Measurements from ENCODE around the gene BMP7.
"Not testable (repeated sequence)": the region's sequence is repeated elsewhere in the genome, so short reads cannot be mapped to it uniquely, and the experiment has no call there.

The BMP7 gene

DNA sequence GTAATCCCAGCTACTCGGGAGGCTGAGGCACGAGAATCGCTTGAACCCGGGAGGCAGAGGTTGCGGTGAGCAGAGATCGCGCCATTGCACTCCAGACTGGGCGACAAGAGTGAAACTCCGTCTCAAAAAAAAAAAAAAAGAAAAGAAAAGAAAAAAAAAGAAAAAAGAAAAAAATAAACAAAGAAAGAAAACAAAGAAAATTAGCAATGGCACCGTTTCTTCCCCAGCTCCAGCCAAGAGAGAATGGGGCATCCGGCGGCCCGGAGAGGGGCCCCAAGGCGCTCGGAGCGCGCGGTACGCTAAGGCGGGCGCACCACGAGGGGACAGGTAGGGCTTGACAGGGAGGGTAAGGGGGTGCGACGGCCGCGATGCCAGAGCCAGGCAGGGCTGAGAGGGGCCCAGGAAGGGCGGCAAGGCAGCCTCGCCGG is 1.5 kb downstream of the BMP7 start:
- not testable (repeated sequence) for FAIRE-seq

- no peak for FAIRE-seq
Observed at GRCh38 chr20:57263801-57264792, 2.3 kb downstream of the BMP7 start.

GRCh38 chr20:57262784-57263609 is 3.4 kb downstream of the BMP7 start:
- FAIRE-seq, result no peak

DNA sequence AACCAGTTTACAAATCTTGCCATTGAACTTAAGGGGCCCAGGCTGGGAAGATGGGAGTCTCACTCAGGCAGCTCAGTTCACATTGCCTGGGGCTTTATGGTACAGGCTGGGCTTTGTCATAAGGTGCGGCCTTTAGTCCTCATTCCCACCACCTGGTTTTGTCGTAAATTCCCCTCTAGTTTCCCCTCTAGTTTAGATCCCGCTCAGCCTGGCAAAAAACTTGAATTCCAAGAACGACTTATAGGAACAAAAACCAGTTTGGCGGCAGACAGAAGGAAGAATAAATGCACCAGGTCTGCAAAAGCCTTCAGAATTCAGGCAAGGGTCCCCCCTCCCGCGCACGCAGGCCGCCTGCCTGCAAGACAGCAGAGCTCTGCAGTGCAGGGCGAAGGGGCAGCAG is 4.1 kb downstream of the BMP7 start:
- FAIRE-seq, result no peak

DNA sequence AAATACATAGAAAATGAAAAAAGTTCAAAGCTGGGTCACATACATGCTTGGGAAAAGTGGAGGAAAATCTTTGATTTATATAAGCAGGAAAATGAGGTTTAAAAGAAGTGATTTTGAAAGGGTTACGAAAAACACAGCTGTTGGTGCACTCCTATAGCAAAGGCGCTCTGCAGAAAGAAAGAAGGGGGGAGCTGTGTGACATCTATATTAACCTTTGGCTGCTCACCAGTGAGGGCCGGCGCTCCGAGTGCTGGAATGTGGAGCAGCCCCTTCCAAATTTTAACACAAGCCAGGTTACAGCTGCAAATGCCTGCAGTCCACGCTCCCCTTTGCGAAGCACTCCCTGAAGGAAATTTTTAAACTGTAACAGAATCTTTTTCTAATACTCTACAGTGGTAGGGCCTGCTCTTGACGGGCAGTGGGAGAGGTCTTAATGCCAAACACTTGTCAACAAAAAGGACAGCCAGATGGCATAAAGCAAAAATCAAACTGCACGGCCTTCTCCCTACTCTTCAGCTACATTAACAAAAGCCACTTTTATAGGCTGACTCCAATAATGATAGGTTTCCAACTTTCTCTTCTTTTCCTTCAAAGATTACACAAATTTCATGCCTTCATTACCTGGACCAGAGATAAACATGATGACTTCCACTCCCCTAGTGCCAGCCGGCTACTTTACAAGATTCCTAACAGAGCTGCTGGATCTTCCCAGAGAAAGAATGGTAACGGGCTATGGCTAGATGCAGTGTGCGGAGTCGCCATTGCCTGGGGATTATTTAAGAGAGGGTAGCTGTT is 4.8 kb downstream of the BMP7 start:
- no peak for FAIRE-seq

- FAIRE-seq, result no peak
Observed at GRCh38 chr20:57260934-57261333, 5.5 kb downstream of the BMP7 start.

DNA sequence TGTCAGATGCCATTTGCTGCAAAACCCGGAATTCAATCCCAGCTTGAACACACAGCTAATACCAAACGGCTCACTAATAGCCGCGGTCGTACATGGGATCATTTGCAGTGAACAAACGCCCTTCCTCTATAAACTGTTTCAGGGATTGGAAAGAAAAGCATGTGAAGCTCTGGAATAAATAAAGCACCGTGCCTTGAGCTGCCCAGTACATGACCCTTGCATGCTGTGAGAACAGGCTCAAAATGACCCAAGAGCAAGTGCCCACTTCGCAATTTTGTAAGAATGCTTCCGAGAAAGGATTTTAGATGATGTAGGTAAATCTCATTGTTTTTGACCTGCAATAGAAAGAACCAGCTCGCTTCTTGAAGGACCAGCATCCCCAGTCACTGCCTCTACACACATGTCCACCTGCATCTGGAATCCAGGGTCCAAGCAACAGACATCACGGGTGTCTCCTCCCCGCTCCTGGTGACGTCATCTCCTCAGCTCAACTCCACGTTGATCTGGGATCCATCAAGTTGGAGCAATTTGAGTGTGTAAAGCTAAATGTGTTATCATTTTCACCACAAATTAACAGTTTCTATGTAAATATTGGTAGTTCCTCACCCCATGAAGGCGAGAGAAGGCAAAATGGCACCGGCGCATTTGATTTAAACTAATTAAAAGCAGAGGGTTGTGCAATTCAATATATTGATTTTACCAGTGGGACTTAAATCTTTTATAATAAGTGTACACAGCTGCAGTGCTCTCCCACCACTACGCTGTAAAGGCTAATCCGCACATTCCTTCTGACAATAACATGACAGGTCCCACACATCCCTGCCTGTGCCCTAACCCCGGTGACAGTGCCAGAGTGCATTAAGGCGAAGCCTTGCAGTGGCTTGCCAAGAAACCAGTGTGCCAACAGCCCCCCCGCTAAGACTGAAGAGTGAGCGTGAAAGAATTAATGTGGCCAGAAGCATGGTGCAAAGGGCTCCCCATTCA is 6.2 kb downstream of the BMP7 start:
- no peak for FAIRE-seq

- no peak for FAIRE-seq
Observed at GRCh38 chr20:57259121-57259937, 7.1 kb downstream of the BMP7 start.

DNA sequence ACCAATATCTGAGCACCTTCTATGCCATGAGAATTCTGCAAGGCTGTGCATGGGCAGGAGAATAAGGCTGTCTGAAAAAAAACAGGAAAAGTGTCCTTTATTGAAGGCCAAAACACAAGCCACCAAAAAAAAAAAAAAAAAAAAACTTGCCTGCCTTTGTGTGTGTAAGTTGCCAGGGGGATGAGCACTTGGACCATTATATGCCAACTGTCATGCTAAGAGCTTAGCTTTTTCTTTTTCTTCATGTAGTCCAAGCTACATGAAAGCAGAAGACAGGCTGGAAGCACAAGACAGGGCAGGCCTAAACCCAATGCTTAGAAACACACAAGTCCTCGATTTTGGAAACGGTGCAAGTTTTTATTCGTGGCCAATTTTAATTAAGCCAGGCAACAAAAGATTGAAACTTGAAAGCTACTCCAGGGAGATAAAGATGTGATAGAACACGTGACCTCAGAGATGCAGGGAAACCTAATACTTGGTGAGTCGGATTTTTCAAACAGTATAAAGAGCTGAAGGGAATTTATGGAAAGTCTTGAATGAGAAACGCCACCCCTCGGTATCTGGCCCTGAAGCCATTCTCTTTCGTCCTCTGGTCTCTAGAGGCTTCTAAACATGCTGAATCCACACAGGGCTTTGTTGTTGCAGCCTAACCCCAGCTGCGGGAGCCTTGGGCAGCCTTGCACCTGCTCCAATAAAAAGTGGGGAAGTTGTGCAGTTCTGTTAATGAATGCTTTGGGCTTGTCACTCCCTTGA is 8.6 kb downstream of the BMP7 start:
- FAIRE-seq, result no peak

GRCh38 chr20:57256908-57257307 is 9.5 kb downstream of the BMP7 start:
- no peak for FAIRE-seq

GRCh38 chr20:57256205-57256604 is 10.2 kb downstream of the BMP7 start:
- no peak for FAIRE-seq

GRCh38 chr20:57255183-57255582 is 11.3 kb downstream of the BMP7 start:
- FAIRE-seq, result no peak

GRCh38 chr20:57252559-57253162 is 13.8 kb downstream of the BMP7 start:
- FAIRE-seq, result no peak

GRCh38 chr20:57251949-57252348 is 14.5 kb downstream of the BMP7 start:
- FAIRE-seq, result no peak

DNA sequence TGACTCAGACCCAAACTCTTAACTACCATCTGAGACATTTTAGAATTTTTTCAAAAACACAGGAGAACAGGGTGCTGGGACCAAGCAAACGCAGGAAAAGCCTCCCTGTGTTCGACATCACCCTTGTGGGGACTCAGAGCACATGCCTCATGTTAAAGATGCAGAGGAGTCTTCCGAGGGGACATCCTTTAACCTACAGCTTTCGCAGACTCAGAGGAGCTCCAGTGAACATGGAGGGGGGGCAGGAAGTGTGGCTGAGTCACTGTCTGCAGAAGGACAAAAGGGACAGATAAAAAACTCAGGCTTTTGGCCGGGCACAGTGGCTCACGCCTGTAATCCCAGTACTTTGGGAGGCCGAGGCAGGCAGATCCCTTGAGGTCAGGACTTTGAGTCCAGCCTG is 15.1 kb downstream of the BMP7 start:
- no peak for FAIRE-seq

DNA sequence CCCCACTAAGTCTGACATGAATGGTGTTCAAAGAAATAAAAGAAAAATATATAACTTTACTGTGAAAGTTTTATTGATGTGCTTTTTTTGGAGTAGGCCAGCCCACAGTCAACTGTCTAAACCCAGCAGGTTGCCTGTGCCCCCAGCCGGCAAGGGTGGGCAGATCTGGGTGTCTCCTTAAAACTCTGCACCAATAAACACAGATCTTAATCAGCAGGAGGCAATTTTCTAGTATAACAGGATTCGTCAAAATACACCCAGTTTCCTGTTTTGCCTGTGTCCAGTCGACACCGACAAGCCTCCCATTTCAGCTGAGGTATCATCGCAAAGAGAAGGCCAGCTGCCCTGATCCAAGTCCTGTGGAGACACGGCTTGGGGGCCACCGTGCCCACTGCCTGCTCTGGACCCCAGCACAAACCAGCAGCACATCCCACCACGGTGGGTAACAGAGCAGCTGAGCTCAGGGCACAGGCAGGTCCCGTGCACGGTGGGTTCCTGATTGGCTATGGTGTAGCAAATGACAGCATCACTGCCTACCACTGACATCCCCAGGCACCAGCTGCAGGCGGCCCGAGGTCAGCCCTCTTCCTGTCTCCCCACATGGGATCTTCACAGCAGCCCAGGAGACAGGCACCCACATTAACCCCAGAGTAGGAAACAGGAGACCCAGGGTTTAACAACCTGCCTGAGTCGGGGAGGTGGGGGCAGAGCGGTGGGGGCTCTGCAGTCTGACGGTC is 15.7 kb downstream of the BMP7 start:
- no peak for FAIRE-seq

GRCh38 chr20:57249772-57250171 is 16.7 kb downstream of the BMP7 start:
- FAIRE-seq, result no peak

DNA sequence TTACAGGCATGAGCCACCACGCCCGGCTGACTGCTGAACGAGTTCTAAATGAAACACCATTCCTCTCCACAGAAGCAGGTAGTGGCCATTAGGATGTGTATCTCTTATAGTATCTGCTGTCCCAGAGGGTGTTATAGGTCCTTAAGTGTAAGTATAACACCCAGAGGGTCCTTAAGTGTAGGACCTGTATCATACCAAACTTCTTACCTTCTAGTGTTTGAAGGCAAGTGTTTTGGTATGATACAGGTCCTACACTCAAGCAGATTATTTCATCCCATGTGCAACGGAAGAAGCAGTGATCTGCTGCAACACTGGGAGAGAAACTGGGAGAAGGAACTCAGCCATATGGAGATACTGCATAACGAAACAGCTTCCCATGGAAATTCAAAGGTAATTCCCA is 17.4 kb downstream of the BMP7 start:
- no peak for FAIRE-seq
